ENCODE results near the gene NFIX. TPM values are rescaled to one million over a fixed set of nuclear protein-coding genes. Genes with fewer than 3 reads are reported as not detected.
"Not testable (repeated sequence)": the region's sequence is repeated elsewhere in the genome, so short reads cannot be mapped to it uniquely, and the experiment has no call there.

The NFIX gene
- total and polyA plus RNA-seq, 2 of the 13 experiments (the other 11 are each of a cell fraction or from before 2014, with no cell fraction given): 3.4 to 5.4 TPM

DNA sequence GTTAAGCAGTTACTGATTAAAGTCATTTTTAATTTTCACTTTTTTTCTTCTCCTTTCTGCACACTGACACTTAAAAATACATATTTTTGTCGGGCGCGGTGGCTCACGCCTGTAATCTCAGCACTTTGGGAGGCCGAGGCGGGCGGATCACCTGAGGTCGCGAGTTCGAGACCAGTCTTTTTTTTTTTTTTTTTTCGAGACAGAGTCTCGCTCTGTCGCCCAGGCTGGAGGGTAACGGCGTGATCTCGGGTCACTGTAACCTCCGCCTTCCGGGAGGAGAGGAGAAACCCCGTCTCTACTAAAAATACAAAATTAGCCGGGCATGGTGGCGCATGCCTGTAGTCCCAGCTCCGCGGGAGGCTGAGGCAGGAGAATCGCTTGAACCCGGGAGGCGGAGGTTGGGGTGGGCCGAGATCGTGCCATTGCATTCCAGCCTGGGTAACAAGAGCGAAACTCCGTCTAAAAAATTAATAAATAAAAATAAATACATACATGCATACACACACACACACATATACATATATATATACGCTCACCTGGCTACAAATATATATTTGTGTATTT is 37.8 kb upstream of the NFIX start:
- DNase-seq (ENCODE audit: low spot score); H3K27me3 ChIP-seq (ENCODE audit: control insufficient read depth in 1 of 2, insufficient read depth in 2 of 2, low read length in 2 of 2); BruUV-seq (replicated peaks); ATAC-seq; FAIRE-seq; in situ Hi-C loops (cut with HindIII; ENCODE audit: extremely low pct_ligation_motif_present, low pct_unique_long_range_greater_than_20kb); H4K20me1 ChIP-seq (ENCODE audit: insufficient read depth, low read length); H3K9me3 ChIP-seq (ENCODE audit: low read length); CTCF ChIA-PET (ENCODE audit: low intra/inter-chr PET ratio, low total read pairs); intact Hi-C loops (cut with micrococcal nuclease; ENCODE audit: unreplicated experiment); TF ChIP-seq GABPA (IDR thresholded peaks at IDR 0.05; ENCODE audit: low read depth, low read length): not testable (repeated sequence)
- peaks cover 24% of the 10 kb centered on the region for H3K79me2 ChIP-seq (ENCODE audit: insufficient read depth, low read length)
- H3K9ac ChIP-seq (ENCODE audit: insufficient read depth, low read depth, low read length): peak overlapping the region; percentile 93
- POLR2A ChIA-PET: interaction anchor here (1.3 to 3.9 kb wide), 2 partner anchors 11 to 66 kb away, joined by 8 to 25 read pairs; partner anchors contain the start of genes GCDH and RAD23A
- peaks cover 23% of the 10 kb centered on the region for H3K4me1 ChIP-seq (ENCODE audit: insufficient read depth, low read length)
- H3K4me2 ChIP-seq (ENCODE audit: low read depth, low read length): peak overlapping the region; percentile 82
- H3K4me3 ChIP-seq (replicated peaks in 1 of 3; ENCODE audit: insufficient read depth in 1 of 3, low read depth in 2 of 3, low read length in 3 of 3): peak overlapping the region; percentile 82 to 93 (median 89)
- peak overlapping the region; percentile 9 for H2AFZ ChIP-seq (ENCODE audit: low read length)
- peak overlapping the region; percentile 88 for H3K27ac ChIP-seq (ENCODE audit: extremely low read length, insufficient read depth, low read length)
- 28% methylated on average over 31 of the region's 31 CpGs for WGBS (ENCODE audit: low lambda C conversion rate)
- peaks cover 6 to 20% of the 10 kb centered on the region in 2 experiments; a peak in 4 of 5 replicates for H3K36me3 ChIP-seq (replicated peaks in 1 of 2; ENCODE audit: control insufficient read depth in 1 of 2, insufficient read depth in 2 of 2, low read length in 2 of 2)
- TF ChIP-seq ZSCAN30 (CRISPR knock-in tag; IDR thresholded peaks at IDR 0.05) (0 out of 2 replicates have a peak, but pooled peaks have one; percentile 45), ADNP (CRISPR knock-in tag; IDR thresholded peaks at IDR 0.05) (0 out of 2 replicates have a peak, but pooled peaks have one; percentile 17), ZNF598 (CRISPR knock-in tag; IDR thresholded peaks at IDR 0.05; ENCODE audit: borderline replicate concordance) (peak; percentile 4; the same call in 1 of the 2 replicates), ZNF317 (CRISPR knock-in tag; IDR thresholded peaks at IDR 0.05) (peak; percentile 56; the same call in 1 of the 2 replicates), ZMYM2 (CRISPR knock-in tag; IDR thresholded peaks at IDR 0.05) (peak; percentile 57; the same call in 1 of the 2 replicates), CHD4 (IDR thresholded peaks at IDR 0.05; ENCODE audit: borderline replicate concordance, low read length) (peak; percentile 89), GABPA (CRISPR knock-in tag; IDR thresholded peaks at IDR 0.05; ENCODE audit: low read depth) (peak; percentile 23; the same call in 1 of the 2 replicates), ZNF788 (CRISPR knock-in tag; IDR thresholded peaks at IDR 0.05; ENCODE audit: borderline replicate concordance) (0 out of 2 replicates have a peak, but pooled peaks have one; percentile 39), ZFP91 (CRISPR knock-in tag; IDR thresholded peaks at IDR 0.05; ENCODE audit: borderline replicate concordance) (0 out of 2 replicates have a peak, but pooled peaks have one; percentile 6), POGZ (CRISPR knock-in tag; IDR thresholded peaks at IDR 0.05) (0 out of 2 replicates have a peak, but pooled peaks have one; percentile 16), ZNF20 (CRISPR knock-in tag; IDR thresholded peaks at IDR 0.05) (0 out of 2 replicates have a peak, but pooled peaks have one; percentile 59), RCOR2 (CRISPR knock-in tag; IDR thresholded peaks at IDR 0.05) (peak; percentile 53; the same call in 1 of the 2 replicates), ZNF790 (CRISPR knock-in tag; IDR thresholded peaks at IDR 0.05; ENCODE audit: borderline replicate concordance) (0 out of 2 replicates have a peak, but pooled peaks have one; percentile 38), ZNF710 (CRISPR knock-in tag; IDR thresholded peaks at IDR 0.05; ENCODE audit: borderline replicate concordance) (peak; percentile 43; the same call in 1 of the 2 replicates)
- TF ChIP-seq, protein P1, sequence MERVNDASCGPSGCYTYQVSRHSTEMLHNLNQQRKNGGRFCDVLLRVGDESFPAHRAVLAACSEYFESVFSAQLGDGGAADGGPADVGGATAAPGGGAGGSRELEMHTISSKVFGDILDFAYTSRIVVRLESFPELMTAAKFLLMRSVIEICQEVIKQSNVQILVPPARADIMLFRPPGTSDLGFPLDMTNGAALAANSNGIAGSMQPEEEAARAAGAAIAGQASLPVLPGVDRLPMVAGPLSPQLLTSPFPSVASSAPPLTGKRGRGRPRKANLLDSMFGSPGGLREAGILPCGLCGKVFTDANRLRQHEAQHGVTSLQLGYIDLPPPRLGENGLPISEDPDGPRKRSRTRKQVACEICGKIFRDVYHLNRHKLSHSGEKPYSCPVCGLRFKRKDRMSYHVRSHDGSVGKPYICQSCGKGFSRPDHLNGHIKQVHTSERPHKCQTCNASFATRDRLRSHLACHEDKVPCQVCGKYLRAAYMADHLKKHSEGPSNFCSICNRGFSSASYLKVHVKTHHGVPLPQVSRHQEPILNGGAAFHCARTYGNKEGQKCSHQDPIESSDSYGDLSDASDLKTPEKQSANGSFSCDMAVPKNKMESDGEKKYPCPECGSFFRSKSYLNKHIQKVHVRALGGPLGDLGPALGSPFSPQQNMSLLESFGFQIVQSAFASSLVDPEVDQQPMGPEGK (CRISPR knock-in tag; IDR thresholded peaks at IDR 0.05): peak; percentile 1; the same call in 1 of the 2 replicates
